Measurements from ENCODE around the gene CALML5.

DNA sequence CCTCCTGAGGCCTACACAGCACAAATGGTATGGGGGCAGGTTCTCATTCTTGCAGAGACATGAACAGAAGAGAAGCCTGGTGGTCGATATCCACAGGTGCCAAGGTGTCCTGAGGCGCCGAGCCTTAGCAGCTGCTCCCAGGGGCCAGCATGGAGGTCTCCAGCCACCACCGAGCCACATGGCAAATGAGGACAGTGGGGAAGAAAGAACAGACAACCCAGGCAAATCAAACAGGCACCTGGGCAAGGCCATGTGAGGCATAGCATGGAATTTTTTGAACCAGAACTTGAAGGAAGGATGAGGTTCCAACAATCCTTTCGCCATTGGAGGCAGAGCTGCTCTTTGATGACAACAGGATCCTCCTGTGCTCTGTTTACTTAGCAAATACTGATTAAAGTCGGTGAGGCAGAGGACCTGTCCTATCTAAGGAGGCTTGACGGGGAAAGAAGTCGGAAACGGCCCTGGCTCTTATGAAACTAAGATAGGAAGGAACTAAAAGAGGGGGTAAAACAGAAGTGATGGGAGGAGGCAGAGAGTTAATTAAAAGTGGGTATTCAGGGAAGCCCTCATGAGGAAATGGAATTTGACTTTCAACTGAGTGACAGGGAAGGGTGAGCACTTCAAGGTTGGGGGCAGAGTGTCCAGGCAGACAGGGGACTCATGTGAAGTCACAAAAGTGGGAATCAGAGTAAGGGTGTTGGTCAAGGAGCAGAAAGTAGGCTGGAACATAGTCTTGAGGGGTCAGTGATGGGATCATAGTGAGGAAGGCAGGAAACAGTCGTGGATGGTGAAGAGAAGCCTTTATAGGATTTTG, 16.8 kb upstream of the CALML5 start:
- TF ChIP-seq CREB1 (IDR thresholded peaks at IDR 0.05; ENCODE audit: low read depth), result no peak
- TF ChIP-seq, protein P1, sequence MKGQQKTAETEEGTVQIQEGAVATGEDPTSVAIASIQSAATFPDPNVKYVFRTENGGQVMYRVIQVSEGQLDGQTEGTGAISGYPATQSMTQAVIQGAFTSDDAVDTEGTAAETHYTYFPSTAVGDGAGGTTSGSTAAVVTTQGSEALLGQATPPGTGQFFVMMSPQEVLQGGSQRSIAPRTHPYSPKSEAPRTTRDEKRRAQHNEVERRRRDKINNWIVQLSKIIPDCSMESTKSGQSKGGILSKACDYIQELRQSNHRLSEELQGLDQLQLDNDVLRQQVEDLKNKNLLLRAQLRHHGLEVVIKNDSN (IDR thresholded peaks at IDR 0.05), result no peak
- no peak for TF ChIP-seq TCF12 (IDR thresholded peaks at IDR 0.05; ENCODE audit: low read depth)
- TF ChIP-seq FOXM1 (IDR thresholded peaks at IDR 0.05; ENCODE audit: borderline replicate concordance, low read depth), result no peak
